MCF 10A (cell line): ENCODE measurements around the gene HEXIM1. TPM values are rescaled to one million over a fixed set of nuclear protein-coding genes. Genes with fewer than 3 reads are reported as not detected.

Experiments
- BruUV-seq: library from RNA; stranded (reverse); fragments of 400-500 nt; replicated peaks from 2 replicates; lab custom pipeline; 2021; lab: Mats Ljungman, UMichigan
- CTCF ChIA-PET: fragments of 300-600 bp; sonication (Branson Sonifier 250); formaldehyde crosslinking; extraction: SDS; loops from one replicate; lab custom pipeline; 2021; ENCODE audit warnings: antibody characterized with exemption, inconsistent platforms; lab: Yijun Ruan, JAX
- POLR2A ChIA-PET: fragments of 300-600, 350-650 bp; sonication (Branson Sonifier 250); formaldehyde crosslinking; extraction: SDS; loops from one replicate; lab custom pipeline; 2020; ENCODE audit warnings: antibody characterized with exemption, inconsistent platforms; lab: Yijun Ruan, JAX
- DNase-seq: peaks from one replicate; pipeline ENCODE4 v3.0.0-alpha.2; 2018; ENCODE audit not compliant: unreplicated experiment
- H3K27ac Mint-ChIP-seq: one replicate; pipeline ENCODE4 v1.8.0; 2022; ENCODE audit warnings: mild to moderate bottlenecking, low read depth, mixed read lengths; ENCODE audit not compliant: unreplicated experiment
- H3K27me3 Mint-ChIP-seq: one replicate; pipeline ENCODE4 v1.8.0; 2022; ENCODE audit warnings: mixed read lengths; ENCODE audit not compliant: insufficient read depth, unreplicated experiment
- H3K36me3 Mint-ChIP-seq: one replicate; pipeline ENCODE4 v1.8.0; 2022; ENCODE audit warnings: mild to moderate bottlenecking, moderate library complexity, mixed read lengths; ENCODE audit not compliant: insufficient read depth, unreplicated experiment
- H3K4me1 Mint-ChIP-seq: one replicate; pipeline ENCODE4 v1.8.0; 2022; ENCODE audit warnings: mixed read lengths; ENCODE audit not compliant: insufficient read depth, unreplicated experiment
- H3K4me3 Mint-ChIP-seq: one replicate; pipeline ENCODE4 v1.8.0; 2022; ENCODE audit warnings: mild to moderate bottlenecking, moderate library complexity, mixed read lengths; ENCODE audit not compliant: unreplicated experiment
- H3K9me3 Mint-ChIP-seq: one replicate; pipeline ENCODE4 v1.8.0; 2022; ENCODE audit warnings: mixed read lengths; ENCODE audit not compliant: unreplicated experiment
- intact Hi-C: fragments of 100-400 bp; cut with micrococcal nuclease; formaldehyde crosslinking; loops from 2 replicates; pipeline ENCODE4 v1.14.1; 2022
- total RNA-seq: library from RNA; stranded (reverse); gene quantifications from 2 replicates; pipeline ENCODE4 v1.2.3, GENCODE V29; 2022
- TF ChIP-seq, protein P1 (sequence below): fragments of 200-600 bp; IDR thresholded peaks from one replicate; pipeline ENCODE4 v1.8.0; 2022; ENCODE audit warnings: antibody characterized with exemption, mild to moderate bottlenecking; ENCODE audit not compliant: unreplicated experiment

The HEXIM1 gene
- total RNA-seq, 1 experiment from 2014 or later: 26.7 TPM

DNA sequence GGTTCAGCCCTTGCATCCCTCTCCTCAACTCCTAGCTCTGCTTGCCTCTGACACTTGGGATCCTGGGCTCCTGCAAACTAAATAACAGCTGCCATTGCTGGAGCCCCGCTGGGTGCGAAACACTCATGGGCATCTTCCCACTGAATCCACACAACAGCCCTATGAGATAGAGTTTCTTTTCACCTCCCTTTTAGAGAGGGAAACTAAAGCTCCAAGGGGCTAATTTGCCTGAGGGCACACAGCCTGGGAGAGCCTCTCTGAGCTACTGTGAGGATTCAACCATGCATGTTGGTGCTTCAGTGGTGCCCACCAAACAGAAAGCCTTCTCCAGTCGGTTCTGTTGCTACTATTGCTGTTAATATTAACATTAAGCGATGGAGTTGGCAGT, 8.7 kb upstream of the HEXIM1 start:
- intact Hi-C loops: loop anchor here (5.0 kb wide), 1 partner anchor 713 kb away; no protein-coding TSS in a partner anchor
- CTCF ChIA-PET: interaction anchor here (0.6 to 2.4 kb wide), 6 partner anchors 10 to 117 kb away, joined by 3 to 19 read pairs (median 4); no protein-coding TSS in a partner anchor
- Mint-ChIP-seq H3K27me3 (no peaks in the 10 kb centered on the region), H3K4me3 (no peak overlapping the region), H3K36me3 (peaks cover 4% of the 10 kb centered on the region), H3K9me3 (no peaks in the 10 kb centered on the region), H3K4me1 (peaks cover 5% of the 10 kb centered on the region), H3K27ac (no peak overlapping the region)
- POLR2A ChIA-PET: interaction anchor here (0.7 to 1.4 kb wide), 5 partner anchors 8 to 37 kb away, joined by 3 to 15 read pairs (median 3); partner anchors contain the start of genes HEXIM1 and HEXIM2
- no peak for DNase-seq
- no TSS peak for BruUV-seq
- TF ChIP-seq, protein P1, sequence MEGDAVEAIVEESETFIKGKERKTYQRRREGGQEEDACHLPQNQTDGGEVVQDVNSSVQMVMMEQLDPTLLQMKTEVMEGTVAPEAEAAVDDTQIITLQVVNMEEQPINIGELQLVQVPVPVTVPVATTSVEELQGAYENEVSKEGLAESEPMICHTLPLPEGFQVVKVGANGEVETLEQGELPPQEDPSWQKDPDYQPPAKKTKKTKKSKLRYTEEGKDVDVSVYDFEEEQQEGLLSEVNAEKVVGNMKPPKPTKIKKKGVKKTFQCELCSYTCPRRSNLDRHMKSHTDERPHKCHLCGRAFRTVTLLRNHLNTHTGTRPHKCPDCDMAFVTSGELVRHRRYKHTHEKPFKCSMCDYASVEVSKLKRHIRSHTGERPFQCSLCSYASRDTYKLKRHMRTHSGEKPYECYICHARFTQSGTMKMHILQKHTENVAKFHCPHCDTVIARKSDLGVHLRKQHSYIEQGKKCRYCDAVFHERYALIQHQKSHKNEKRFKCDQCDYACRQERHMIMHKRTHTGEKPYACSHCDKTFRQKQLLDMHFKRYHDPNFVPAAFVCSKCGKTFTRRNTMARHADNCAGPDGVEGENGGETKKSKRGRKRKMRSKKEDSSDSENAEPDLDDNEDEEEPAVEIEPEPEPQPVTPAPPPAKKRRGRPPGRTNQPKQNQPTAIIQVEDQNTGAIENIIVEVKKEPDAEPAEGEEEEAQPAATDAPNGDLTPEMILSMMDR: no peak

DNA sequence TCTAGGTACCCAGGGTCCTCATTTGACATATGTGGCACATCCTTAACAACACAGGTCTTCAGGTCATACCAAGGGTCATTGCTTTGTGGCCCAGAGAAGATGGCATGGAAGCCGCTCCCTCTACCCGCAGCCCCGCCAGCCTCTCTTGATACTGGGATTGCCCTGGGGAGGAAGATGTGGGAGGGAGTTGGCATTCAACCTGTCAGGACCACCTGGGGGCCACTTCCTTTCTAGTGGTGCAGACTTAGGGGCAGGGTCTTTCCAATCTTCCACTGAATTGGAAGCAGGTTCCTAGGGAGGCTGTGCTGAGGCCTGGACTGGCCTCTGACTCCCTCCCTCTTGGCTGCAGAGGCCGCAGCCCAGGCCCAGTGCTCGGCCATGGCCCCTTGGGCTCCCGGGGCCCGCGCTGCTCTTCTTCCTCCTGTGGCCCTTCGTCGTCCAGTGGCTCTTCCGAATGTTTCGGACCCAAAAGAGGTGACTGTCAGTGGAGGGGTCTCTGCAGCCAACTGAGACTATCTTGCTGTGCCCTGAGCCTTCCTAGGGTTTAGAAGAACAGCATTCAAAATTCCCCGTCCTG, 5.1 kb upstream of the HEXIM1 start:
- BruUV-seq: no TSS peak
- intact Hi-C loops: no loop called here
- no peaks in the 10 kb centered on the region for H3K27me3 Mint-ChIP-seq
- no peak overlapping the region for H3K27ac Mint-ChIP-seq
- TF ChIP-seq, protein P1: no peak
- peaks cover 17% of the 10 kb centered on the region for H3K36me3 Mint-ChIP-seq
- ChIA-PET CTCF (interaction anchor here (0.5 kb wide), 1 partner anchor 54 kb away, joined by 3 read pairs; no protein-coding TSS in a partner anchor), POLR2A (no interaction called here)
- H3K9me3 Mint-ChIP-seq: no peaks in the 10 kb centered on the region
- H3K4me1 Mint-ChIP-seq: peaks cover 14% of the 10 kb centered on the region
- H3K4me3 Mint-ChIP-seq: no peak overlapping the region
- DNase-seq: no peak

DNA sequence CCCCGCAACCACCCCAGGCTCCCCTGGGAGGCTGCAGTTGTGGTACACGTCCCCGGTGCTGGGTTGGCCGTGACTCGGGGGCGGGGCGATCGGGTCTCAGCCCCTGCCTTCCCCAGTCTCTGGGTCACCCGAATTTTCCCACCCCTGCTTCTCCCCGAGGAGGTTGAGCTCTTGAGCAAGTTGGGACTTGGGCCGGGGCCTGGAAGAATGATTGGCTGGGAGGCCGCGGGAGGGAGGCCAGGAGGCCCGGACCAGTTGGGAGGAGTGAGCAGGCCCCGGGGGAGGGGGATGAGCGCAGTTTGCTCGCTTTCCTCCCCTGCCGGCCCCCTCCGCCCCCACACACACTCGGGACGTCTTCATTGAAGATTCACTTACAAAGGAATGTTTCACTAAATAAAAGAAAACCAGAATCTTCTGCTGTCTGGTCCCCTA, 4.5 kb upstream of the HEXIM1 start:
- no TSS peak for BruUV-seq
- CTCF ChIA-PET: interaction anchor here (1.2 kb wide), 1 partner anchor 9 kb away, joined by 4 read pairs; the partner anchor contains the start of gene ACBD4

More for the DNA sequence above, 4.5 kb upstream of the HEXIM1 start:
- intact Hi-C loops: no loop called here
- no peak overlapping the region for H3K27ac Mint-ChIP-seq
- no peak for DNase-seq
- POLR2A ChIA-PET: no interaction called here
- H3K27me3 Mint-ChIP-seq: no peaks in the 10 kb centered on the region
- H3K36me3 Mint-ChIP-seq: peaks cover 23% of the 10 kb centered on the region
- TF ChIP-seq, protein P1: no peak
- no peaks in the 10 kb centered on the region for H3K9me3 Mint-ChIP-seq
- H3K4me3 Mint-ChIP-seq: no peak overlapping the region
- peaks cover 14% of the 10 kb centered on the region for H3K4me1 Mint-ChIP-seq
